B cell (primary cell): ENCODE measurements around the gene BAIAP3. TPM values are rescaled to one million over a fixed set of nuclear protein-coding genes. Genes with fewer than 3 reads are reported as not detected.
A peak's percentile ranks its signal among the peaks of the same experiment; 100 is the strongest.

Experiments
- ATAC-seq: fragments of 200-7000 bp; cut with Tn5 transposase; one replicate; pipeline ENCODE4 v1.10.0; 2021; ENCODE audit warnings: low read depth, mild to moderate bottlenecking, moderate number of reproducible peaks, moderate library complexity
- CTCF ChIA-PET: fragments of 350-600 bp; sonication (Branson Sonifier 250); formaldehyde crosslinking; loops from one replicate; lab custom pipeline; 2021; ENCODE audit warnings: antibody characterized with exemption, inconsistent platforms; lab: Charles Lee
- POLR2A ChIA-PET: fragments of 350-600 bp; sonication (Branson Sonifier 250); formaldehyde crosslinking; loops from one replicate; lab custom pipeline; 2021; ENCODE audit warnings: antibody characterized with exemption; lab: Charles Lee
- DNase-seq: peaks from one replicate; pipeline ENCODE4 v3.0.0; 2013
- H2AFZ ChIP-seq: 2 replicates; pipeline ENCODE4 v1.6.1; 2012; ENCODE audit warnings: mild to moderate bottlenecking, low read depth, low read length; ENCODE audit not compliant: insufficient read depth, poor library complexity, severe bottlenecking
- H3K27ac ChIP-seq, 2 donors: 1 replicate in 1 of 2; 2 replicates in 1 of 2; pipeline ENCODE4 v1.5.1; 2012 to 2013; ENCODE audit warnings: low read length in 2 of 2, mild to moderate bottlenecking in 2 of 2, moderate library complexity in 1 of 2
- H3K27me3 ChIP-seq, 4 experiments: fragments of 200-600 bp in 1 of 4; sonication (generic) in 1 of 4; replicated peaks in 1 of 4; 1 replicate in 2 of 4; 2 replicates in 2 of 4; pipeline versions ENCODE4 v1.6.1 to v1.7.0; 2013 to 2016; ENCODE audit warnings: low read length in 3 of 4, mild to moderate bottlenecking in 2 of 4, mixed read lengths in 1 of 4, moderate library complexity in 1 of 4; ENCODE audit not compliant: insufficient read depth in 4 of 4, control insufficient read depth in 3 of 4; ENCODE audit errors: control extremely low read depth in 1 of 4
- H3K36me3 ChIP-seq, 2 experiments: replicated peaks in 1 of 2; 1 replicate in 1 of 2; 2 replicates in 1 of 2; pipeline versions ENCODE4 v1.6.1 to v1.7.1; 2013; ENCODE audit warnings: low read length in 1 of 2; ENCODE audit not compliant: insufficient read depth in 2 of 2, control insufficient read depth in 1 of 2; ENCODE audit errors: control extremely low read depth in 1 of 2, extremely low read depth in 1 of 2
- H3K4me1 ChIP-seq, 2 donors: fragments of 200-600 bp in 1 of 2; sonication (generic) in 1 of 2; 1 replicate in 1 of 2; 2 replicates in 1 of 2; pipeline versions ENCODE4 v1.5.1 to v1.6.1; 2013 to 2017; ENCODE audit warnings: low read length in 2 of 2; ENCODE audit not compliant: control insufficient read depth in 2 of 2, insufficient read depth in 2 of 2
- H3K4me2 ChIP-seq: replicated peaks from 2 replicates; pipeline ENCODE3; 2012; ENCODE audit warnings: mild to moderate bottlenecking, low read depth, low read length; ENCODE audit not compliant: poor library complexity, severe bottlenecking
- H3K4me3 ChIP-seq, 5 experiments: fragments of 200-600 bp in 1 of 5; sonication (generic) in 1 of 5; 1 replicate in 3 of 5; 2 replicates in 2 of 5; pipeline versions ENCODE4 v1.5.1 to v1.7.0; 2011 to 2016; ENCODE audit warnings: low read length in 4 of 5, mild to moderate bottlenecking in 4 of 5, low read depth in 2 of 5, control low read depth in 1 of 5, moderate library complexity in 1 of 5; ENCODE audit not compliant: insufficient read depth in 1 of 5; ENCODE audit errors: control extremely low read depth in 1 of 5, extremely low read depth in 1 of 5
- H3K79me2 ChIP-seq: fragments of 200-600 bp; sonication (generic); one replicate; pipeline ENCODE4 v1.6.0; 2016; ENCODE audit warnings: low read length; ENCODE audit not compliant: control insufficient read depth, insufficient read depth
- H3K9ac ChIP-seq: fragments of 200-600 bp; sonication (generic); 2 replicates; pipeline ENCODE4 v1.6.1; 2017; ENCODE audit warnings: mild to moderate bottlenecking, low read length, moderate library complexity
- H3K9me3 ChIP-seq, 3 donors: one replicate each; pipeline versions ENCODE4 v1.6.1 to v1.7.1; 2013; ENCODE audit warnings: low read length in 2 of 3; ENCODE audit not compliant: control insufficient read depth in 2 of 3, insufficient read depth in 1 of 3; ENCODE audit errors: control extremely low read depth in 1 of 3
- H4K20me1 ChIP-seq: 2 replicates; pipeline ENCODE4 v1.6.0; 2012; ENCODE audit warnings: mild to moderate bottlenecking, low read length; ENCODE audit not compliant: insufficient read depth, control insufficient read depth, poor library complexity, severe bottlenecking
- H3K27ac Mint-ChIP-seq: one replicate; pipeline ENCODE4 v1.8.0; 2021; ENCODE audit warnings: mixed read lengths
- H3K27me3 Mint-ChIP-seq: one replicate; pipeline ENCODE4 v1.8.0; 2021; ENCODE audit warnings: mixed read lengths
- H3K4me1 Mint-ChIP-seq: one replicate; pipeline ENCODE4 v1.8.0; 2021; ENCODE audit warnings: mixed read lengths
- H3K4me3 Mint-ChIP-seq: one replicate; pipeline ENCODE4 v1.8.0; 2021; ENCODE audit warnings: mixed read lengths
- H3K9me3 Mint-ChIP-seq: one replicate; pipeline ENCODE4 v1.8.0; 2022; ENCODE audit warnings: mixed read lengths; ENCODE audit not compliant: insufficient read depth
- CTCF ChIP-seq: fragments of 200-600 bp; IDR thresholded peaks from one replicate; pipeline ENCODE4 v1.8.0; 2022; ENCODE audit warnings: antibody characterized with exemption, mild to moderate bottlenecking
- EZH2 ChIP-seq: IDR thresholded peaks from 2 replicates; pipeline ENCODE4 v1.6.1; 2012; ENCODE audit warnings: borderline replicate concordance, low read depth, mild to moderate bottlenecking, moderate library complexity, low read length; ENCODE audit not compliant: insufficient read depth, poor library complexity, severe bottlenecking
- WGBS: methylation state at CpG from one replicate; pipeline ENCODE4 v1.1.5; 2013; ENCODE audit warnings: missing lambda C conversion rate; ENCODE audit not compliant: insufficient coverage; 5-methylcytosine and 5-hydroxymethylcytosine counted together
- intact Hi-C: fragments of 100-400 bp; cut with micrococcal nuclease; formaldehyde crosslinking; loops from one replicate; pipeline ENCODE4 v1.10.0; 2022
- polyA plus RNA-seq: library from polyadenylated mRNA; depleted of rRNA; stranded (reverse); fragments of >200 nt; gene quantifications from 2 replicates; pipeline ENCODE4 v1.2.3, GENCODE V29; 2012
- total RNA-seq, 2 donors: library from RNA; stranded (reverse); fragments of 120-200 nt in 1 of 2; gene quantifications; 1 replicate in 1 of 2; 2 replicates in 1 of 2; pipeline versions ENCODE4 v1.2.3 to v1.2.4, GENCODE V29; 2013 to 2022

Gene BAIAP3
- total and polyA plus RNA-seq, 2 donors (not counting 1 experiment from before 2014, with no cell fraction given), result 119 to 130 TPM

GRCh38 chr16:1333854-1334700 is 632 bp downstream of the BAIAP3 start:
- peaks cover 18% of the 10 kb centered on the region for H4K20me1 ChIP-seq
- peak overlapping the region in 4 of 5 experiments; percentile 37 to 63 (median 52) for H3K4me3 ChIP-seq
- peaks cover 7% of the 10 kb centered on the region for H3K27me3 Mint-ChIP-seq
- no peak overlapping the region for H3K27ac ChIP-seq
- ChIA-PET POLR2A (no interaction called here), CTCF (interaction anchor here (1.9 kb wide), 1 partner anchor 29 kb away, joined by 6 read pairs; no protein-coding TSS in a partner anchor)
- no peaks in the 10 kb centered on the region for H3K9me3 Mint-ChIP-seq
- WGBS, result 5% methylated on average over 66 of the region's 78 CpGs
- H3K9me3 ChIP-seq, result peaks cover 0 to 25% (median 3%) of the 10 kb centered on the region in 3 donors
- H2AFZ ChIP-seq, result no peak overlapping the region
- H3K4me2 ChIP-seq, result peak overlapping the region; percentile 97
- DNase-seq, result no peak
- H3K4me1 Mint-ChIP-seq, result peaks cover 23% of the 10 kb centered on the region
- H3K36me3 ChIP-seq, result no peaks in the 10 kb centered on the region
- H3K4me3 Mint-ChIP-seq, result peak overlapping the region; percentile 49
- no peak for ATAC-seq
- peak overlapping the region; percentile 76 for H3K9ac ChIP-seq
- TF ChIP-seq CTCF, result no peak
- peak; percentile 36 for TF ChIP-seq EZH2
- H3K79me2 ChIP-seq, result peaks cover 3% of the 10 kb centered on the region
- H3K4me1 ChIP-seq, result peaks cover 48 to 65% of the 10 kb centered on the region in 2 donors
- intact Hi-C loops, result loop anchor here (1.0 kb wide), 1 partner anchor 8 kb away; no protein-coding TSS in a partner anchor
- peak overlapping the region; percentile 15 for H3K27ac Mint-ChIP-seq
- peaks cover 0 to 47% (median 20%) of the 10 kb centered on the region in 4 experiments for H3K27me3 ChIP-seq

- intact Hi-C loops, result no loop called here
- WGBS, result 39% methylated on average over 9 of the region's 9 CpGs
- H3K36me3 ChIP-seq, result no peaks in the 10 kb centered on the region
- no peak overlapping the region for H3K27ac ChIP-seq
- Mint-ChIP-seq H3K9me3 (no peaks in the 10 kb centered on the region), H3K4me1 (peaks cover 23% of the 10 kb centered on the region), H3K27me3 (peaks cover 7% of the 10 kb centered on the region), H3K27ac (peak overlapping the region; percentile 20), H3K4me3 (peak overlapping the region; percentile 57)
- H4K20me1 ChIP-seq, result peaks cover 18% of the 10 kb centered on the region
- CTCF ChIA-PET, result interaction anchor here (1.9 kb wide), 1 partner anchor 29 kb away, joined by 6 read pairs; no protein-coding TSS in a partner anchor
- ATAC-seq (no peak), DNase-seq (no peak)
- peak overlapping the region; percentile 97 for H3K4me2 ChIP-seq
- no peak for TF ChIP-seq CTCF
- no peak for TF ChIP-seq EZH2
- H3K79me2 ChIP-seq, result peaks cover 3% of the 10 kb centered on the region
- H3K9me3 ChIP-seq, result peaks cover 0 to 26% (median 3%) of the 10 kb centered on the region in 3 donors
- H3K27me3 ChIP-seq, result peaks cover 0 to 47% (median 20%) of the 10 kb centered on the region in 4 experiments
- peak overlapping the region; percentile 76 for H3K9ac ChIP-seq
- H3K4me3 ChIP-seq, result peak overlapping the region in 4 of 5 experiments; percentile 37 to 63 (median 52)
- POLR2A ChIA-PET, result no interaction called here
- H2AFZ ChIP-seq, result no peak overlapping the region
- peaks cover 48 to 65% of the 10 kb centered on the region in 2 donors for H3K4me1 ChIP-seq
Observed at GRCh38 chr16:1334739-1335138, 1.3 kb downstream of the BAIAP3 start.
